Spleen (tissue), 7 donors: ENCODE data around the gene SRGAP1.

ENCODE experiments used
- CTCF ChIP-seq, 11 experiments: fragments of 200-600 bp in 7 of 11; fragments of 450-650 bp in 4 of 11; sonication (generic) in 4 of 11; IDR thresholded peaks in 8 of 11; conservative IDR thresholded peaks in 3 of 11; 1 replicate in 7 of 11; 2 replicates in 4 of 11; pipeline versions ENCODE4 v1.4.0 to v1.8.0; 2016 to 2021; ENCODE audit warnings: antibody characterized with exemption in 11 of 11, inconsistent platforms in 4 of 11, mild to moderate bottlenecking in 1 of 11
- POLR2A ChIP-seq, 3 donors: fragments of 450-650 bp; IDR thresholded peaks; one replicate each; pipeline ENCODE4 v1.5.1; 2017; ENCODE audit warnings: antibody characterized with exemption in 3 of 3, mild to moderate bottlenecking in 1 of 3
- donor health status: DM: no; HTN: no; CAD: no; lungs with moderate emphysema.
- donor health status: DM: no; HTN: no; CAD: no.
- donor health status: DM: no; HTN: no; CAD: no.

GRCh38 chr12:63870838-63871237 lies 26.3 kb downstream of the SRGAP1 start:
- TF ChIP-seq CTCF (IDR thresholded peaks at IDR 0.05 in 8 of 11, conservative IDR thresholded peaks at IDR 0.05 in 3 of 11) (no peak), POLR2A (IDR thresholded peaks at IDR 0.05) (no peak)
